Keratinocyte (primary cell): ENCODE data around the gene GGA1. TPM values are rescaled to one million over a fixed set of nuclear protein-coding genes. Genes with fewer than 3 reads are reported as not detected.

Experiments used
- DNase-seq: peaks from one replicate; pipeline ENCODE4 v3.0.0-alpha.2; 2011; ENCODE audit warnings: low read depth, missing footprints, low spot score
- FAIRE-seq: peaks from 2 replicates; lab custom pipeline; 2011; peaks lifted over from hg19 to GRCh38; lab: Jason Lieb, UNC
- H2AFZ ChIP-seq: 2 replicates; pipeline ENCODE4 v1.6.0; 2012; ENCODE audit warnings: low read length, control low read depth, inconsistent platforms; ENCODE audit not compliant: control insufficient read depth
- H3K27ac ChIP-seq: 2 replicates; pipeline ENCODE4 v1.5.1; 2011; ENCODE audit warnings: low read length; ENCODE audit not compliant: control insufficient read depth, insufficient read depth
- H3K27me3 ChIP-seq: 3 replicates; pipeline ENCODE4 v1.6.0; 2011; ENCODE audit warnings: low read length; ENCODE audit not compliant: control insufficient read depth, insufficient read depth; ENCODE audit errors: extremely low read depth
- H3K36me3 ChIP-seq, 2 experiments: 2 replicates in 1 of 2; 3 replicates in 1 of 2; pipeline ENCODE4 v1.5.1; 2011; ENCODE audit warnings: low read length in 2 of 2, mild to moderate bottlenecking in 1 of 2; ENCODE audit not compliant: control insufficient read depth in 2 of 2, insufficient read depth in 2 of 2; ENCODE audit errors: extremely low read depth in 1 of 2
- H3K4me1 ChIP-seq: 3 replicates; pipeline ENCODE4 v1.5.1; 2011; ENCODE audit warnings: low read length; ENCODE audit not compliant: control insufficient read depth, insufficient read depth; ENCODE audit errors: extremely low read depth
- H3K4me2 ChIP-seq: 3 replicates; pipeline ENCODE4 v1.6.0; 2011; ENCODE audit warnings: low read depth, low read length; ENCODE audit not compliant: control insufficient read depth, insufficient read depth; ENCODE audit errors: extremely low read depth
- H3K4me3 ChIP-seq, 3 experiments: fragments of 200-600 bp in 1 of 3; sonication (generic) in 1 of 3; 2 replicates in 2 of 3; 3 replicates in 1 of 3; pipeline ENCODE4 v1.5.1; 2011 to 2016; ENCODE audit warnings: low read length in 3 of 3, mild to moderate bottlenecking in 3 of 3, control low read depth in 2 of 3, inconsistent platforms in 1 of 3, low read depth in 1 of 3, mixed read lengths in 1 of 3, mixed run types in 1 of 3, moderate library complexity in 1 of 3; ENCODE audit not compliant: control insufficient read depth in 2 of 3, insufficient read depth in 2 of 3; ENCODE audit errors: extremely low read depth in 1 of 3
- H3K79me2 ChIP-seq: 2 replicates; pipeline ENCODE4 v1.6.0; 2012; ENCODE audit warnings: low read length; ENCODE audit not compliant: control insufficient read depth, insufficient read depth
- H3K9ac ChIP-seq: 3 replicates; pipeline ENCODE4 v1.6.0; 2011; ENCODE audit warnings: low read length; ENCODE audit not compliant: control insufficient read depth, insufficient read depth; ENCODE audit errors: extremely low read depth
- H3K9me1 ChIP-seq: 3 replicates; pipeline ENCODE4 v1.6.0; 2011; ENCODE audit warnings: low read length; ENCODE audit not compliant: control insufficient read depth, insufficient read depth; ENCODE audit errors: extremely low read depth
- H3K9me3 ChIP-seq: 2 replicates; pipeline ENCODE4 v1.5.1; 2012; ENCODE audit warnings: low read depth, low read length; ENCODE audit not compliant: control insufficient read depth
- H4K20me1 ChIP-seq: 3 replicates; pipeline ENCODE4 v1.6.0; 2011; ENCODE audit warnings: low read length; ENCODE audit not compliant: control insufficient read depth, insufficient read depth; ENCODE audit errors: extremely low read depth
- CTCF ChIP-seq, 3 experiments: IDR thresholded peaks in 1 of 3; conservative IDR thresholded peaks in 1 of 3; optimal IDR thresholded peaks in 1 of 3; 2 replicates in 2 of 3; 3 replicates in 1 of 3; pipeline versions ENCODE3 to v1.5.1; 2011; ENCODE audit warnings: low read length in 3 of 3, mild to moderate bottlenecking in 3 of 3, moderate library complexity in 2 of 3, control low read depth in 1 of 3, inconsistent platforms in 1 of 3; ENCODE audit not compliant: insufficient read depth in 2 of 3; ENCODE audit errors: extremely low read depth in 1 of 3
- EZH2 ChIP-seq: IDR thresholded peaks from one replicate; pipeline ENCODE4 v1.6.1; 2012; ENCODE audit warnings: inconsistent platforms, mild to moderate bottlenecking, low read length, moderate library complexity
- dilution Hi-C: fragments of 300-500 bp; cut with MboI; formaldehyde crosslinking; loops from one replicate; pipeline ENCODE4 v1.7.0; 2020; ENCODE audit warnings: low sequenced_read_pairs; ENCODE audit not compliant: extremely low pct_ligation_motif_present
- polyA plus RNA-seq, 5 experiments: library from polyadenylated mRNA; depleted of rRNA in 3 of 5; stranded (reverse) in 3 of 5; stranded (forward) in 1 of 5; unstranded in 1 of 5; fragments of >200 nt; gene quantifications; 1 replicate in 1 of 5; 2 replicates in 3 of 5; 3 replicates in 1 of 5; pipeline versions ENCODE4 v1.2.1 to v1.2.3, GENCODE V29; 2011 to 2012; ENCODE audit warnings: missing spikeins in 2 of 5, low read depth in 1 of 5, low replicate concordance in 1 of 5

The GGA1 gene
- polyA plus RNA-seq, 1 donor (not counting 4 experiments of a cell fraction or from before 2014, with no cell fraction given): 29.2 TPM

GRCh38 chr22:37635157-37635556 is 26.5 kb downstream of the GGA1 start:
- H3K4me2 ChIP-seq: no peak overlapping the region
- no peaks in the 10 kb centered on the region for H3K9me3 ChIP-seq
- H4K20me1 ChIP-seq: no peaks in the 10 kb centered on the region
- H3K27ac ChIP-seq: no peak overlapping the region
- H3K27me3 ChIP-seq: no peaks in the 10 kb centered on the region
- TF ChIP-seq EZH2 (no peak), CTCF (optimal IDR thresholded peaks at IDR 0.05 in 1 of 3, IDR thresholded peaks at IDR 0.05 in 1 of 3, conservative IDR thresholded peaks at IDR 0.05 in 1 of 3; ENCODE audit: extremely low read depth in 1 of 3, insufficient read depth in 2 of 3, low read length in 3 of 3) (no peak)
- H3K79me2 ChIP-seq: peaks cover 2% of the 10 kb centered on the region
- H3K9me1 ChIP-seq: no peaks in the 10 kb centered on the region
- peaks cover 22% of the 10 kb centered on the region for H3K4me1 ChIP-seq
- dilution Hi-C loops: no loop called here
- H2AFZ ChIP-seq: no peak overlapping the region
- DNase-seq (no peak), FAIRE-seq (no peak)
- no peak overlapping the region for H3K4me3 ChIP-seq
- no peak overlapping the region for H3K9ac ChIP-seq
- peaks cover 8 to 11% of the 10 kb centered on the region in 2 experiments for H3K36me3 ChIP-seq

GRCh38 chr22:37636186-37636948 is 27.7 kb downstream of the GGA1 start:
- no peak for FAIRE-seq
- Histone ChIP-seq H3K9ac (no peak overlapping the region), H3K27me3 (no peaks in the 10 kb centered on the region), H3K36me3 (peaks cover 1 to 9% of the 10 kb centered on the region in 2 experiments), H3K9me3 (no peaks in the 10 kb centered on the region), H3K4me2 (no peak overlapping the region), H3K79me2 (peaks cover 7% of the 10 kb centered on the region), H3K27ac (no peak overlapping the region), H3K4me3 (no peak overlapping the region), H3K9me1 (no peaks in the 10 kb centered on the region), H2AFZ (no peak overlapping the region), H3K4me1 (peaks cover 25% of the 10 kb centered on the region), H4K20me1 (peaks cover under 1% of the 10 kb centered on the region)
- no peak for DNase-seq
- no peak for TF ChIP-seq EZH2
- peak; percentile 2 to 28 (median 27) for TF ChIP-seq CTCF (optimal IDR thresholded peaks at IDR 0.05 in 1 of 3, IDR thresholded peaks at IDR 0.05 in 1 of 3, conservative IDR thresholded peaks at IDR 0.05 in 1 of 3; ENCODE audit: extremely low read depth in 1 of 3, insufficient read depth in 2 of 3, low read length in 3 of 3)
- dilution Hi-C loops: no loop called here
